HepG2 (cell line): ENCODE measurements around the gene TNFAIP1. TPM values are rescaled to one million over a fixed set of nuclear protein-coding genes. Genes with fewer than 3 reads are reported as not detected.

Experiments used
- HMGXB4 ChIP-seq, 2 experiments: sonication (generic) in 1 of 2; formaldehyde crosslinking in 1 of 2; IDR thresholded peaks; 2 replicates each; pipeline versions ENCODE4 v1.4.0 to v1.6.1; 2018 to 2020; ENCODE audit warnings: missing genetic modification reagents in 2 of 2, borderline replicate concordance in 1 of 2, low read depth in 1 of 2, mild to moderate bottlenecking in 1 of 2, missing biosample characterization in 1 of 2
- HNRNPH1 ChIP-seq: fragments of 200-400 bp; formaldehyde crosslinking; optimal IDR thresholded peaks from 2 replicates; pipeline ENCODE3; 2017; ENCODE audit warnings: mild to moderate bottlenecking, low read depth, low read length
- NAIF1 ChIP-seq: sonication (generic); formaldehyde crosslinking; IDR thresholded peaks from 2 replicates; pipeline ENCODE4 v1.5.0; 2020; ENCODE audit warnings: mild to moderate bottlenecking, missing genetic modification reagents, borderline replicate concordance
- PLSCR1 ChIP-seq: sonication (generic); formaldehyde crosslinking; IDR thresholded peaks from 2 replicates; pipeline ENCODE4 v1.5.0; 2020; ENCODE audit warnings: missing genetic modification reagents, mild to moderate bottlenecking, borderline replicate concordance
- TP53 ChIP-seq: sonication (generic); formaldehyde crosslinking; conservative IDR thresholded peaks from 2 replicates; pipeline ENCODE4 v1.4.0; 2020; ENCODE audit warnings: missing genetic modification reagents
- TRAFD1 ChIP-seq: sonication (generic); formaldehyde crosslinking; IDR thresholded peaks from 2 replicates; pipeline ENCODE4 v1.5.1; 2020; ENCODE audit warnings: missing genetic modification reagents, mild to moderate bottlenecking, borderline replicate concordance
- ZHX2 ChIP-seq, 2 experiments: sonication (generic) in 1 of 2; formaldehyde crosslinking in 1 of 2; IDR thresholded peaks; 2 replicates each; pipeline versions ENCODE4 v1.6.1 to v1.9.0; 2014 to 2022; ENCODE audit warnings: antibody characterized with exemption in 1 of 2, borderline replicate concordance in 1 of 2, inconsistent platforms in 1 of 2, low read depth in 1 of 2, missing genetic modification reagents in 1 of 2
- ZNF142 ChIP-seq: sonication (generic); formaldehyde crosslinking; IDR thresholded peaks from 2 replicates; pipeline ENCODE4 v1.4.0; 2020; ENCODE audit warnings: missing genetic modification reagents
- ZNF335 ChIP-seq: sonication (generic); formaldehyde crosslinking; IDR thresholded peaks from 2 replicates; pipeline ENCODE4 v1.4.0; 2020; ENCODE audit warnings: missing genetic modification reagents
- polyA plus RNA-seq, 8 experiments: library from polyadenylated mRNA; depleted of rRNA in 3 of 8; stranded (reverse) in 7 of 8; unstranded in 1 of 8; fragments of >200 nt; fragmentation: Illumina TruSeq in 4 of 8; extraction: Trizol in 4 of 8; gene quantifications; 2 replicates each; pipeline versions ENCODE4 v1.2.1 to v1.2.3, GENCODE V29; 2011 to 2016; ENCODE audit warnings: low read depth in 4 of 8, missing spikeins in 1 of 8, mixed read lengths in 1 of 8; ENCODE audit not compliant: insufficient read depth in 1 of 8
- total RNA-seq, 5 experiments: library from RNA; depleted of rRNA; stranded (reverse); fragments of >200 nt; fragmentation: Illumina TruSeq; extraction: Trizol; gene quantifications; 2 replicates each; pipeline ENCODE4 v1.2.3, GENCODE V29; 2016; ENCODE audit warnings: low read depth in 1 of 5

The TNFAIP1 gene
- total and polyA plus RNA-seq, 2 of the 13 experiments (the other 11 are each of a cell fraction or from before 2014, with no cell fraction given) = 17.5 to 40.6 TPM

GRCh38 chr17:28335201-28335958, at the start of gene TNFAIP1, which contains the start of gene IFT20 (continued):
- TF ChIP-seq ZNF335 (CRISPR knock-in tag) = peak; percentile 61; the same call in 1 of the 2 replicates
- peak in 1 of 2 experiments; percentile 70; a peak in 2 of 4 replicates for TF ChIP-seq HMGXB4 (CRISPR knock-in tag; IDR thresholded peaks at IDR 0.05; ENCODE audit: borderline replicate concordance in 1 of 2, low read depth in 1 of 2)
- TF ChIP-seq HNRNPH1 = no peak
- TF ChIP-seq NAIF1 = 0 out of 2 replicates have a peak, but pooled peaks have one; percentile 29
- peak; percentile 86 for TF ChIP-seq ZHX2 (IDR thresholded peaks at IDR 0.05; ENCODE audit: low read depth)
- TF ChIP-seq ZHX2 (CRISPR knock-in tag; IDR thresholded peaks at IDR 0.05; ENCODE audit: borderline replicate concordance) = no peak
- peak; percentile 36; the same call in 1 of the 2 replicates for TF ChIP-seq ZNF142
- no peak; the same call in 1 of the 2 replicates for TF ChIP-seq TRAFD1
- TF ChIP-seq TP53 (CRISPR knock-in tag) = no peak; the same call in 1 of the 2 replicates
- TF ChIP-seq PLSCR1 (CRISPR knock-in tag) = no peak
